ENCODE results near the gene EDA. TPM values are rescaled to one million over a fixed set of nuclear protein-coding genes. Genes with fewer than 3 reads are reported as not detected.

EDA gene
- total and polyA plus RNA-seq, 10 of the 15 experiments (the other 5 are each of a cell fraction or from before 2014, with no cell fraction given), result 0.06 TPM; not detected in 9

DNA sequence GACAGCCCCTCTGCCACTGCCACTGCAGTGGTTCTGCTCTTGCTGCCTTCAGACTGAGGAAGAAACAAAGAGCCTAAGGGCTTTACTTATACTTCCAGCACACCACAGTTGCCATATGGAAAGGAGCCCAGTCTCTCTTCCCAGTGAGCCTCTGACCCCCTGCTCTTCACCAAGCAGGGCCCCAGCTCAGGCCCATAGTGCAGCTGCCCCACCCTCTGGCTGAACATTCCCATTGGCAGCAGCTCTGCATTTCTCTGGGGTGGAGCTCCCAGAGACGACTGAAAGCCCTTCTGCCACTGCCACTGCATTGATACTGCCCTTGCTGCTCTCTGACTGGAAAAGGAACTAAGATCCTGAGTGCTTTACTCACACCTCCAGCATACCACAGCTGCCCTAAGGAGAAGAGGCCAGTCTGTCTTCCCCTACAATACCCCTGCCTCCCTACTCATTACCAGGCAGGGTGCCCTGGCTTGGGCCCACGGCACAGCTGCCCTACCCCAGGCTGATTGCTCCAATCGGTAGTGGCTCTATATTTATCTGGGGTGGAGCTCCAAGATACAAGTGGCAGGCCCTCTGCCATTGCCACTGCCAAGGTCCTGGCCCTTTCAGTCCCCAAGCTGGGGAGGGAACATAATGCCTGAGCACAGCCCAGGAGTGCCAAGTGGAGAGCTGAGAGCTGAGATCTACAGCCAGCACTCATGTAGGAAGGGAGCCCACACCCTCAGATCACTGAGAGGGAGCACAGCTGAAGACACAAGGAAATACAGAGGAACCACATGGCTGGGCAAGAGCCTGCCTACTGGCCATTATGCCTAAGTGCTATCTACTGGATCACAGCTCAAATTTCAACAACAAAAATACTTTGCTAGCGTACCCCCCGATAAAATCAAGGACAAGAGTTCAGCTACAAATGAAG, 397.8 kb downstream of the EDA start (continued):
- TF ChIP-seq, protein P1, sequence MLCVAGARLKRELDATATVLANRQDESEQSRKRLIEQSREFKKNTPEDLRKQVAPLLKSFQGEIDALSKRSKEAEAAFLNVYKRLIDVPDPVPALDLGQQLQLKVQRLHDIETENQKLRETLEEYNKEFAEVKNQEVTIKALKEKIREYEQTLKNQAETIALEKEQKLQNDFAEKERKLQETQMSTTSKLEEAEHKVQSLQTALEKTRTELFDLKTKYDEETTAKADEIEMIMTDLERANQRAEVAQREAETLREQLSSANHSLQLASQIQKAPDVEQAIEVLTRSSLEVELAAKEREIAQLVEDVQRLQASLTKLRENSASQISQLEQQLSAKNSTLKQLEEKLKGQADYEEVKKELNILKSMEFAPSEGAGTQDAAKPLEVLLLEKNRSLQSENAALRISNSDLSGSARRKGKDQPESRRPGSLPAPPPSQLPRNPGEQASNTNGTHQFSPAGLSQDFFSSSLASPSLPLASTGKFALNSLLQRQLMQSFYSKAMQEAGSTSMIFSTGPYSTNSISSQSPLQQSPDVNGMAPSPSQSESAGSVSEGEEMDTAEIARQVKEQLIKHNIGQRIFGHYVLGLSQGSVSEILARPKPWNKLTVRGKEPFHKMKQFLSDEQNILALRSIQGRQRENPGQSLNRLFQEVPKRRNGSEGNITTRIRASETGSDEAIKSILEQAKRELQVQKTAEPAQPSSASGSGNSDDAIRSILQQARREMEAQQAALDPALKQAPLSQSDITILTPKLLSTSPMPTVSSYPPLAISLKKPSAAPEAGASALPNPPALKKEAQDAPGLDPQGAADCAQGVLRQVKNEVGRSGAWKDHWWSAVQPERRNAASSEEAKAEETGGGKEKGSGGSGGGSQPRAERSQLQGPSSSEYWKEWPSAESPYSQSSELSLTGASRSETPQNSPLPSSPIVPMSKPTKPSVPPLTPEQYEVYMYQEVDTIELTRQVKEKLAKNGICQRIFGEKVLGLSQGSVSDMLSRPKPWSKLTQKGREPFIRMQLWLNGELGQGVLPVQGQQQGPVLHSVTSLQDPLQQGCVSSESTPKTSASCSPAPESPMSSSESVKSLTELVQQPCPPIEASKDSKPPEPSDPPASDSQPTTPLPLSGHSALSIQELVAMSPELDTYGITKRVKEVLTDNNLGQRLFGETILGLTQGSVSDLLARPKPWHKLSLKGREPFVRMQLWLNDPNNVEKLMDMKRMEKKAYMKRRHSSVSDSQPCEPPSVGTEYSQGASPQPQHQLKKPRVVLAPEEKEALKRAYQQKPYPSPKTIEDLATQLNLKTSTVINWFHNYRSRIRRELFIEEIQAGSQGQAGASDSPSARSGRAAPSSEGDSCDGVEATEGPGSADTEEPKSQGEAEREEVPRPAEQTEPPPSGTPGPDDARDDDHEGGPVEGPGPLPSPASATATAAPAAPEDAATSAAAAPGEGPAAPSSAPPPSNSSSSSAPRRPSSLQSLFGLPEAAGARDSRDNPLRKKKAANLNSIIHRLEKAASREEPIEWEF (IDR thresholded peaks at IDR 0.05; ENCODE audit: insufficient replicate concordance, low read depth, low read length), result no peak
- no peak for TF ChIP-seq IRF3 (IDR thresholded peaks at IDR 0.05)

GRCh38 chrX:70016513-70016912, 400.6 kb downstream of the EDA start:
- H3K4me2 ChIP-seq (ENCODE audit: control insufficient read depth, insufficient read depth), result no peak overlapping the region
- FAIRE-seq, result no peak
- ChIA-PET SMC1A (ENCODE audit: uncharacterized antibody, unreplicated experiment) (interaction anchor here (0.6 kb wide), 3 partner anchors 10 to 731 kb away, joined by 3 read pairs; no protein-coding TSS in a partner anchor), RAD21 (ENCODE audit: unreplicated experiment) (no interaction called here), POLR2A (no interaction called here), CTCF (interaction anchor here (0.7 kb wide), 1 partner anchor 12 kb away, joined by 3 read pairs; no protein-coding TSS in a partner anchor)
- no peaks in the 10 kb centered on the region for H3K27me3 ChIP-seq (replicated peaks in 1 of 2; ENCODE audit: control insufficient read depth in 2 of 2, insufficient read depth in 2 of 2, low read length in 1 of 2)
- intact Hi-C loops (cut with micrococcal nuclease; ENCODE audit: unreplicated experiment) (no loop called here), in situ Hi-C loops (cut with MboI) (no loop called here)
- H2AFZ ChIP-seq (ENCODE audit: control insufficient read depth, low read depth, low read length), result no peak overlapping the region
- H3K36me3 ChIP-seq (ENCODE audit: control insufficient read depth in 2 of 2, insufficient read depth in 2 of 2, low read length in 1 of 2), result no peaks in the 10 kb centered on the region
- H3K79me2 ChIP-seq (ENCODE audit: control insufficient read depth, insufficient read depth, low read length), result no peaks in the 10 kb centered on the region
- H3K27ac ChIP-seq (ENCODE audit: control insufficient read depth, insufficient read depth), result no peak overlapping the region
- no peaks in the 10 kb centered on the region for H3K4me1 ChIP-seq (ENCODE audit: control insufficient read depth, insufficient read depth, low read length)
- H3K9me3 ChIP-seq (replicated peaks; ENCODE audit: control insufficient read depth, insufficient read depth, low read length), result no peaks in the 10 kb centered on the region
- no peaks in the 10 kb centered on the region for H4K20me1 ChIP-seq (ENCODE audit: control insufficient read depth, insufficient read depth)
- H3K9ac ChIP-seq (ENCODE audit: control insufficient read depth, insufficient read depth, low read length), result no peak overlapping the region
- 69% methylated on average over 2 of the region's 2 CpGs for WGBS (ENCODE audit: insufficient coverage, insufficient replicate concordance, low lambda C conversion rate, missing lambda C conversion rate)
- BruUV-seq (replicated peaks), result no TSS peak
- ATAC-seq, result no peak
- no peak overlapping the region for H3K4me3 ChIP-seq
- no peak for DNase-seq (ENCODE audit: low read depth, low spot score)
- TF ChIP-seq MLLT1 (IDR thresholded peaks at IDR 0.05), result no peak
- no peak for TF ChIP-seq IRF4 (IDR thresholded peaks at IDR 0.05; ENCODE audit: low read depth, low read length)
- TF ChIP-seq YY1 (IDR thresholded peaks at IDR 0.05; ENCODE audit: low read depth, low read length), result no peak
- TF ChIP-seq, protein P2, sequence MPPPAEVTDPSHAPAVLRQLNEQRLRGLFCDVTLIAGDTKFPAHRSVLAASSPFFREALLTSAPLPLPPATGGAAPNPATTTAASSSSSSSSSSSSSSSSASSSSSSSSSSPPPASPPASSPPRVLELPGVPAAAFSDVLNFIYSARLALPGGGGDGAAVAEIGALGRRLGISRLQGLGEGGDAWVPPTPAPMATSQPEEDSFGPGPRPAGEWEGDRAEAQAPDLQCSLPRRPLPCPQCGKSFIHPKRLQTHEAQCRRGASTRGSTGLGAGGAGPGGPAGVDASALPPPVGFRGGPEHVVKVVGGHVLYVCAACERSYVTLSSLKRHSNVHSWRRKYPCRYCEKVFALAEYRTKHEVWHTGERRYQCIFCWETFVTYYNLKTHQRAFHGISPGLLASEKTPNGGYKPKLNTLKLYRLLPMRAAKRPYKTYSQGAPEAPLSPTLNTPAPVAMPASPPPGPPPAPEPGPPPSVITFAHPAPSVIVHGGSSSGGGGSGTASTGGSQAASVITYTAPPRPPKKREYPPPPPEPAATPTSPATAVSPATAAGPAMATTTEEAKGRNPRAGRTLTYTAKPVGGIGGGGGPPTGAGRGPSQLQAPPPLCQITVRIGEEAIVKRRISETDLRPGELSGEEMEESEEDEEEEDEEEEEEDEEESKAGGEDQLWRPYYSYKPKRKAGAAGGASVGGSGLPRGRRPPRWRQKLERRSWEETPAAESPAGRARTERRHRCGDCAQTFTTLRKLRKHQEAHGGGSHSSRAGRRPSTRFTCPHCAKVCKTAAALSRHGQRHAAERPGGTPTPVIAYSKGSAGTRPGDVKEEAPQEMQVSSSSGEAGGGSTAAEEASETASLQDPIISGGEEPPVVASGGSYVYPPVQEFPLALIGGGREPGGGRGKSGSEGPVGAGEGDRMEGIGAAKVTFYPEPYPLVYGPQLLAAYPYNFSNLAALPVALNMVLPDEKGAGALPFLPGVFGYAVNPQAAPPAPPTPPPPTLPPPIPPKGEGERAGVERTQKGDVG (CRISPR knock-in tag; IDR thresholded peaks at IDR 0.05), result no peak
- no peak for TF ChIP-seq SIN3A (IDR thresholded peaks at IDR 0.05; ENCODE audit: low read depth, low read length)
- no peak for TF ChIP-seq SRF (IDR thresholded peaks at IDR 0.05; ENCODE audit: low read depth in 2 of 2, low read length in 2 of 2)
